Measurements from ENCODE around the gene TMEM218. TPM values are rescaled to one million over a fixed set of nuclear protein-coding genes. Genes with fewer than 3 reads are reported as not detected.

The TMEM218 gene
- total and polyA plus RNA-seq, 10 of the 15 experiments (the other 5 are each of a cell fraction or from before 2014, with no cell fraction given) = 11.2 to 50.3 (median 28.8) TPM

DNA sequence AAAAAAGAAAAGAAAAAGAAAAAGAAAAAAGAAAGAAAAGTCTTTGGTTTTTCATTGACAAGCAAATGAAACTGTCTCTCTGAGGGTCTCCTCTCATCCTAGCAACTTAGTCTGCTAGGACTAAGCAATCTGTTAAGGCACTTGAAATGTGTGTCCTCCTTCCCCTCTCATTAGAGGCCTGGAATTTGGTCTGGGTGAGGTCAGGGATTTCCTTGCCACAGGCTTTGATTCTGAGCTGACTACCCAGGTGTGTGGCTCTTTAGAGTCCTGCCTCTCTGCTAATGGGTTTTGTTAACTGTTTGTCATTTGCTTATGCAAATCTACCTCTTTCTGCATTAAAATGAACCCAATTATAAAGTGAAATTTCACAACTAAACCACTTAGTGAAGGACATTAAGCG, 34.8 kb upstream of the TMEM218 start:
- Histone ChIP-seq H3K4me2 (ENCODE audit: control insufficient read depth, insufficient read depth) (no peak overlapping the region), H3K9me3 (replicated peaks; ENCODE audit: control insufficient read depth, insufficient read depth, low read length) (no peaks in the 10 kb centered on the region), H3K27ac (ENCODE audit: control insufficient read depth, insufficient read depth) (no peak overlapping the region), H2AFZ (ENCODE audit: control insufficient read depth, low read depth, low read length) (no peak overlapping the region), H3K27me3 (replicated peaks in 1 of 2; ENCODE audit: control insufficient read depth in 2 of 2, insufficient read depth in 2 of 2, low read length in 1 of 2) (peaks cover 0 to 2% of the 10 kb centered on the region in 2 experiments; a peak in 1 of 4 replicates), H4K20me1 (ENCODE audit: control insufficient read depth, insufficient read depth) (no peaks in the 10 kb centered on the region), H3K4me1 (ENCODE audit: control insufficient read depth, insufficient read depth, low read length) (no peaks in the 10 kb centered on the region), H3K79me2 (ENCODE audit: control insufficient read depth, insufficient read depth, low read length) (no peaks in the 10 kb centered on the region), H3K36me3 (ENCODE audit: control insufficient read depth in 2 of 2, insufficient read depth in 2 of 2, low read length in 1 of 2) (no peaks in the 10 kb centered on the region), H3K4me3 (no peak overlapping the region), H3K9ac (ENCODE audit: control insufficient read depth, insufficient read depth, low read length) (no peak overlapping the region)
- FAIRE-seq (no peak), ATAC-seq (no peak), DNase-seq (ENCODE audit: low read depth, low spot score) (no peak)
- RAD21 ChIA-PET (ENCODE audit: unreplicated experiment) = no interaction called here
- 56% methylated on average over 1 of the region's 1 CpG for WGBS (ENCODE audit: insufficient coverage, insufficient replicate concordance, low lambda C conversion rate, missing lambda C conversion rate)
- in situ Hi-C loops (cut with MboI) (loop anchor here (10.0 kb wide), 1 partner anchor 191 kb away; the partner anchor contains the start of gene CCDC15), intact Hi-C loops (cut with micrococcal nuclease; ENCODE audit: unreplicated experiment) (loop anchor here (10.0 kb wide), 1 partner anchor 261 kb away; no protein-coding TSS in a partner anchor)
- TF ChIP-seq, protein P1, sequence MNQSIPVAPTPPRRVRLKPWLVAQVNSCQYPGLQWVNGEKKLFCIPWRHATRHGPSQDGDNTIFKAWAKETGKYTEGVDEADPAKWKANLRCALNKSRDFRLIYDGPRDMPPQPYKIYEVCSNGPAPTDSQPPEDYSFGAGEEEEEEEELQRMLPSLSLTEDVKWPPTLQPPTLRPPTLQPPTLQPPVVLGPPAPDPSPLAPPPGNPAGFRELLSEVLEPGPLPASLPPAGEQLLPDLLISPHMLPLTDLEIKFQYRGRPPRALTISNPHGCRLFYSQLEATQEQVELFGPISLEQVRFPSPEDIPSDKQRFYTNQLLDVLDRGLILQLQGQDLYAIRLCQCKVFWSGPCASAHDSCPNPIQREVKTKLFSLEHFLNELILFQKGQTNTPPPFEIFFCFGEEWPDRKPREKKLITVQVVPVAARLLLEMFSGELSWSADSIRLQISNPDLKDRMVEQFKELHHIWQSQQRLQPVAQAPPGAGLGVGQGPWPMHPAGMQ (IDR thresholded peaks at IDR 0.05; ENCODE audit: borderline replicate concordance) = no peak
- TF ChIP-seq, protein P2, sequence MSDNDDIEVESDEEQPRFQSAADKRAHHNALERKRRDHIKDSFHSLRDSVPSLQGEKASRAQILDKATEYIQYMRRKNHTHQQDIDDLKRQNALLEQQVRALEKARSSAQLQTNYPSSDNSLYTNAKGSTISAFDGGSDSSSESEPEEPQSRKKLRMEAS (IDR thresholded peaks at IDR 0.05; ENCODE audit: low read depth, low read length) = no peak
- no peak for TF ChIP-seq FOXM1 (IDR thresholded peaks at IDR 0.05; ENCODE audit: low read depth, low read length)
- POLR2A ChIA-PET = no interaction called here
- no TSS peak for BruUV-seq (replicated peaks)
- CTCF ChIA-PET = interaction anchor here (0.7 kb wide), 1 partner anchor 283 kb away, joined by 3 read pairs; no protein-coding TSS in a partner anchor
- SMC1A ChIA-PET (ENCODE audit: uncharacterized antibody, unreplicated experiment) = no interaction called here
